ENCODE data around the gene LRCH4.
A peak's percentile ranks its signal among the peaks of the same experiment; 100 is the strongest.

LRCH4 gene

GRCh38 chr7:100609958-100610357, 24.0 kb upstream of the LRCH4 start:
- H3K4me3 Mint-ChIP-seq, result no peak overlapping the region

DNA sequence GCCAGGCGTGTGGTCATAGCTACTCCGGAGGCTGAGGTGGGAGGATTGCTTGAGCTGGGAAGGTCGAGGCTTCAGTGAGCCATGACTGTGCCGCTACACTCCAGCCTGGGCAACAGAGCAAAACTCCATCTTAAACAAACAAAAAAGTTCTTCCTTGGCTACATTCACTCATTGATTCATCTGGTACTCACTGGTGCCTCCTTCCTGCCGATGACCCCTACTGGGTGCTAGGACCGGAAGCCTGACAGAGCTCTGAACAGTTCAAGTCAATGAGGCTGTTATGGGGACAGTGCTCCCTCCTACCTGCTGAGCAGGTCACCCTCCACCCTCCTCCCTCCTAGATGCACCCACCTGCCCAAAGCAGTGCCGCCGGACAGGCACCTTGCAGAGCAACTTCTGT, 21.2 kb upstream of the LRCH4 start:
- Mint-ChIP-seq H3K27ac (no peak overlapping the region), H3K4me3 (peak overlapping the region; percentile 20), H3K9me3 (no peaks in the 10 kb centered on the region), H3K27me3 (ENCODE audit: low read depth, poor library complexity) (peaks cover 35% of the 10 kb centered on the region), H3K4me1 (peaks cover 49% of the 10 kb centered on the region), H3K36me3 (ENCODE audit: low read depth) (peaks cover 36% of the 10 kb centered on the region)
- TF ChIP-seq, protein P1, sequence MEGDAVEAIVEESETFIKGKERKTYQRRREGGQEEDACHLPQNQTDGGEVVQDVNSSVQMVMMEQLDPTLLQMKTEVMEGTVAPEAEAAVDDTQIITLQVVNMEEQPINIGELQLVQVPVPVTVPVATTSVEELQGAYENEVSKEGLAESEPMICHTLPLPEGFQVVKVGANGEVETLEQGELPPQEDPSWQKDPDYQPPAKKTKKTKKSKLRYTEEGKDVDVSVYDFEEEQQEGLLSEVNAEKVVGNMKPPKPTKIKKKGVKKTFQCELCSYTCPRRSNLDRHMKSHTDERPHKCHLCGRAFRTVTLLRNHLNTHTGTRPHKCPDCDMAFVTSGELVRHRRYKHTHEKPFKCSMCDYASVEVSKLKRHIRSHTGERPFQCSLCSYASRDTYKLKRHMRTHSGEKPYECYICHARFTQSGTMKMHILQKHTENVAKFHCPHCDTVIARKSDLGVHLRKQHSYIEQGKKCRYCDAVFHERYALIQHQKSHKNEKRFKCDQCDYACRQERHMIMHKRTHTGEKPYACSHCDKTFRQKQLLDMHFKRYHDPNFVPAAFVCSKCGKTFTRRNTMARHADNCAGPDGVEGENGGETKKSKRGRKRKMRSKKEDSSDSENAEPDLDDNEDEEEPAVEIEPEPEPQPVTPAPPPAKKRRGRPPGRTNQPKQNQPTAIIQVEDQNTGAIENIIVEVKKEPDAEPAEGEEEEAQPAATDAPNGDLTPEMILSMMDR (IDR thresholded peaks at IDR 0.05), result no peak
- no peak for DNase-seq

More at GRCh38 chr7:100609958-100610357, 24.0 kb upstream of the LRCH4 start:
- H3K4me1 Mint-ChIP-seq, result peaks cover 31% of the 10 kb centered on the region
- no peaks in the 10 kb centered on the region for H3K9me3 Mint-ChIP-seq
- peaks cover 41% of the 10 kb centered on the region for H3K36me3 Mint-ChIP-seq (ENCODE audit: low read depth)
- H3K27me3 Mint-ChIP-seq (ENCODE audit: low read depth, poor library complexity), result peaks cover 32% of the 10 kb centered on the region
- TF ChIP-seq, protein P1 (IDR thresholded peaks at IDR 0.05), result no peak
- no peak overlapping the region for H3K27ac Mint-ChIP-seq
- no peak for DNase-seq

- H3K27me3 Mint-ChIP-seq (ENCODE audit: low read depth, poor library complexity), result peaks cover 32% of the 10 kb centered on the region
These were observed 20.4 kb upstream of the LRCH4 start for GRCh38 chr7:100606313-100606712.

DNA sequence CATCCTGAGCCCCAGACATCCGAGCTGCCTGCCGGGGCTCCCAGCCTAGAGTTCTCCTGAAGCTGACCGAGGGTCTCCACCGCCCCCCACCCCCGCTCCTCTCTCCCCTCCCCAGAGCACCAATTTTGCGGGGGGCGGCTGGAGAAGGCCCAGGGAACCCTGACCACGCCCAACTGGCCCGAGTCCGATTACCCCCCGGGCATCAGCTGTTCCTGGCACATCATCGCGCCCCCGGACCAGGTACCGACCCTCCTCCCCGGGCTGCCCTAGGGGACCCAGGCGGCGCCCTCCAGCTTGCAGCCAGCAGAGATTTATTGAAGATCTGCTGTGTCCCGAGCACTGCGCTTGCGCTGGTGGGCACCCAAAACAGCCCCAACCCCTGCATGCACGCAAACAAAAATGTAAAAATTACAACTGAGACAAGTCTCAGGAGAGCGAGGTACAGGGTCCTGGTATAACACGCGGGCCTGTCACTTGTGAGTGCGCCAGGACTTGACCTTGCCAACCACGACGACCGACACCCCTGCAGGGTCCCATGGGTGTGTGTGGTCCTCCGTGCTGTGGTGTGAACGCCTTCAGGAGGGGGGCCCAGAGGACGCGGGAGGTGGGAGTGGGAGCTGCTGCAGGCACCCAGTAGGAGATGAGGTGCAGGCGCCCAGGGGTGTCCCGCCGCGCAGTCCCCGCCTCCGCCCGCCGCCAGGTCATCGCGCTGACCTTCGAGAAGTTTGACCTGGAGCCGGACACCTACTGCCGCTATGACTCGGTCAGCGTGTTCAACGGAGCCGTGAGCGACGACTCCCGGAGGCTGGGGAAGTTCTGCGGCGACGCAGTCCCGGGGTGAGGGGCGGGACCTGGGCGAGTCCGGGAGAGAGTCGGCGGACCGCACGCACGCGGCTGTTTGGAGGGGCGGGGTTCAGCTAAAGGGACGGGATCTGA, 19.3 kb upstream of the LRCH4 start:
- Mint-ChIP-seq H3K36me3 (ENCODE audit: low read depth) (peaks cover 36% of the 10 kb centered on the region), H3K9me3 (no peaks in the 10 kb centered on the region), H3K4me1 (peaks cover 57% of the 10 kb centered on the region), H3K4me3 (peak overlapping the region; percentile 77), H3K27ac (no peak overlapping the region), H3K27me3 (ENCODE audit: low read depth, poor library complexity) (peaks cover 30% of the 10 kb centered on the region)
- peak; percentile 70 for DNase-seq
- TF ChIP-seq, protein P1 (IDR thresholded peaks at IDR 0.05), result no peak

More at GRCh38 chr7:100606313-100606712, 20.4 kb upstream of the LRCH4 start:
- H3K27ac Mint-ChIP-seq, result no peak overlapping the region
- H3K36me3 Mint-ChIP-seq (ENCODE audit: low read depth), result peaks cover 36% of the 10 kb centered on the region
- TF ChIP-seq, protein P1 (IDR thresholded peaks at IDR 0.05), result no peak
- peaks cover 57% of the 10 kb centered on the region for H3K4me1 Mint-ChIP-seq
- no peak for DNase-seq
- no peak overlapping the region for H3K4me3 Mint-ChIP-seq
- H3K9me3 Mint-ChIP-seq, result no peaks in the 10 kb centered on the region

DNA sequence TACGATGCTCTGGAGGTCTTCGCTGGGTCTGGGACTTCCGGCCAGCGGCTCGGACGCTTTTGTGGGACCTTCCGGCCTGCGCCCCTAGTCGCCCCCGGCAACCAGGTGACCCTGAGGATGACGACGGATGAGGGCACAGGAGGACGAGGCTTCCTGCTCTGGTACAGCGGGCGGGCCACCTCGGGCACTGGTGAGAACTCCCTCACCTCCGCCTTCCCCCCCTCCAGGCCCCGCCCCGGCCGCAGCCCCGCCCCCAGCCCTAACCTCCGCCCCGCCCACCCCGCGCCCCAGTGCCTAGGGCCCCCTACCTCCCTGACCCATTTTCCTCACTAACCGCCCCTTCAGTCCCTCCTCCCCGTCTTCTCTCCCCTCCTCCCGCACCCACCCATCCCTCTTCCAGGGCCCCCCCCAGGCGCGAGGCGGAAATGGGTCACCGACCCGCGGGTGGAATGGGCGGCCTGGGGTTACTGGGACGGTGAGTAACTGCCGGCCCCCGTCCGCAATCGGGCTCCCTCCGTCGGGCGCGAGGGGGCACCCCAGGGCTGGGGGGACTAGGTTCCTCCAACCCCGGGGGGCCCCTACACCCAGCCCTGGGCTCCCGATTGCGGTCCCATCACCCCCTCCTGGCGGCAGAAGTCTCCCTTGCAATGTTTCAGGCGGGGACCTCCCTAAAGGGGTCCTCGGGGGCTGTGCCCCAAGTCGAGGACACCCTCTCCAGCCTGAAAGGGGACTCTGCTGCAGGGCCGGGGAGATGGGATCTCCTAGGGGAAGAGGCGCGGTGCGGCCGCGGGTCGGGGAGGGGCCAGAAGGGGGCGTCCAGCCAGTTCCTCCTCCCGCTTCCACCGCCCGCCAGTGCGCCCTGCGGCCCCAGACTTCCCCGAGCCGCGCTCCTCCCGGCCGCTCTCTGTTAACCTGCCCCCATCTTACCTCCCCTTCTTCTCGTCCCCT, 18.4 kb upstream of the LRCH4 start:
- Mint-ChIP-seq H3K9me3 (no peaks in the 10 kb centered on the region), H3K27ac (peak overlapping the region; percentile 84), H3K4me1 (peaks cover 61% of the 10 kb centered on the region), H3K4me3 (peak overlapping the region; percentile 88), H3K36me3 (ENCODE audit: low read depth) (peaks cover 28% of the 10 kb centered on the region), H3K27me3 (ENCODE audit: low read depth, poor library complexity) (peaks cover 30% of the 10 kb centered on the region)
- TF ChIP-seq, protein P1 (IDR thresholded peaks at IDR 0.05), result peak; percentile 31
- peak; percentile 81 for DNase-seq

Data from nephron progenitor cell (in vitro differentiated cells).